HEK293 (cell line): ENCODE data around the gene NCKAP5.

ENCODE experiments used
- HOXA7 ChIP-seq: sonication (generic); formaldehyde crosslinking; IDR thresholded peaks from 2 replicates; pipeline ENCODE4 v1.8.1; 2022; ENCODE audit warnings: missing genetic modification reagents, borderline replicate concordance
- KLF1 ChIP-seq: fragments of 450-650 bp; formaldehyde crosslinking; IDR thresholded peaks from 2 replicates; pipeline ENCODE4 v1.5.1; 2016; ENCODE audit warnings: missing biosample characterization, missing genetic modification characterization
- REPIN1 ChIP-seq: fragments of 450-650 bp; formaldehyde crosslinking; IDR thresholded peaks from 2 replicates; pipeline ENCODE4 v1.5.1; 2017; ENCODE audit warnings: missing biosample characterization, missing genetic modification characterization, low read depth
- TRIM28 ChIP-seq: IDR thresholded peaks from 2 replicates; pipeline ENCODE4 v1.6.1; 2011; ENCODE audit warnings: low read length, control low read depth, borderline replicate concordance
- ZBTB7A ChIP-seq: fragments of 450-650 bp; formaldehyde crosslinking; IDR thresholded peaks from 2 replicates; pipeline ENCODE4 v1.5.1; 2016; ENCODE audit warnings: low read depth, missing biosample characterization, missing genetic modification characterization
- ZNF214 ChIP-seq: fragments of 450-650 bp; formaldehyde crosslinking; IDR thresholded peaks from 2 replicates; pipeline ENCODE4 v1.5.1; 2017; ENCODE audit warnings: missing biosample characterization, mild to moderate bottlenecking, missing genetic modification characterization, borderline replicate concordance
- ZNF24 ChIP-seq: fragments of 450-650 bp; formaldehyde crosslinking; IDR thresholded peaks from 2 replicates; pipeline ENCODE4 v1.5.1; 2016; ENCODE audit warnings: missing biosample characterization, missing genetic modification characterization
- ZNF248 ChIP-seq: fragments of 450-650 bp; formaldehyde crosslinking; IDR thresholded peaks from 2 replicates; pipeline ENCODE4 v1.5.1; 2017; ENCODE audit warnings: missing biosample characterization, missing genetic modification characterization
- ZNF311 ChIP-seq: fragments of 450-650 bp; formaldehyde crosslinking; IDR thresholded peaks from 2 replicates; pipeline ENCODE4 v1.5.1; 2017; ENCODE audit warnings: missing biosample characterization, missing genetic modification characterization, borderline replicate concordance
- ZNF707 ChIP-seq: fragments of 450-650 bp; formaldehyde crosslinking; IDR thresholded peaks from 2 replicates; pipeline ENCODE4 v1.5.1; 2016; ENCODE audit warnings: missing biosample characterization, missing genetic modification characterization
- ZNF768 ChIP-seq: fragments of 450-650 bp; formaldehyde crosslinking; IDR thresholded peaks from 2 replicates; pipeline ENCODE4 v1.5.1; 2018; ENCODE audit warnings: missing biosample characterization, mild to moderate bottlenecking, missing genetic modification characterization
- ZNF785 ChIP-seq: fragments of 450-650 bp; formaldehyde crosslinking; IDR thresholded peaks from 2 replicates; pipeline ENCODE4 v1.5.1; 2016; ENCODE audit warnings: missing biosample characterization, missing genetic modification characterization
- TF ChIP-seq, protein P1 (sequence below): fragments of 450-650 bp; formaldehyde crosslinking; IDR thresholded peaks from 2 replicates; pipeline ENCODE4 v1.5.1; 2016; ENCODE audit warnings: missing biosample characterization, missing genetic modification characterization
- TF ChIP-seq, protein P2 (sequence below): fragments of 450-650 bp; formaldehyde crosslinking; IDR thresholded peaks from 2 replicates; pipeline ENCODE4 v1.5.1; 2016; ENCODE audit warnings: missing biosample characterization, missing genetic modification characterization

DNA sequence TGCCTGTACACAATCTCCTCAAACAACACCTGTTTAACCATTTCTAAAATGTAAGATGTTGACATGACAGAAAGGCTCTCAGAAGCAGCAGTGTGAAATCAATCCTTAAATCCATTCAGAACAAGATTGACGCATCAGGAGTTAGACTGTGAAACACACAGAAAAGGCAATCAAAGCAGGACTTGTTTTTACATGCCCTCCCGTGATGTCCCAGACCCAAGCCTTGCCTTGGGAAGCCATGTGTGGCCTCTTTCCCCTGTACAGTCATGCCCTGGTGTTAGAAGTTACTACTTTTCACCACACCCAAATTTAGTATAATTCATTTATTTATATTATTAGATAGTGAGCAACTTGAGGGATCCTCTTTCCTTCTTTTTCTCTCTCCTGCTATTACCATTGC, 115.7 kb downstream of the NCKAP5 start:
- TF ChIP-seq, protein P1, sequence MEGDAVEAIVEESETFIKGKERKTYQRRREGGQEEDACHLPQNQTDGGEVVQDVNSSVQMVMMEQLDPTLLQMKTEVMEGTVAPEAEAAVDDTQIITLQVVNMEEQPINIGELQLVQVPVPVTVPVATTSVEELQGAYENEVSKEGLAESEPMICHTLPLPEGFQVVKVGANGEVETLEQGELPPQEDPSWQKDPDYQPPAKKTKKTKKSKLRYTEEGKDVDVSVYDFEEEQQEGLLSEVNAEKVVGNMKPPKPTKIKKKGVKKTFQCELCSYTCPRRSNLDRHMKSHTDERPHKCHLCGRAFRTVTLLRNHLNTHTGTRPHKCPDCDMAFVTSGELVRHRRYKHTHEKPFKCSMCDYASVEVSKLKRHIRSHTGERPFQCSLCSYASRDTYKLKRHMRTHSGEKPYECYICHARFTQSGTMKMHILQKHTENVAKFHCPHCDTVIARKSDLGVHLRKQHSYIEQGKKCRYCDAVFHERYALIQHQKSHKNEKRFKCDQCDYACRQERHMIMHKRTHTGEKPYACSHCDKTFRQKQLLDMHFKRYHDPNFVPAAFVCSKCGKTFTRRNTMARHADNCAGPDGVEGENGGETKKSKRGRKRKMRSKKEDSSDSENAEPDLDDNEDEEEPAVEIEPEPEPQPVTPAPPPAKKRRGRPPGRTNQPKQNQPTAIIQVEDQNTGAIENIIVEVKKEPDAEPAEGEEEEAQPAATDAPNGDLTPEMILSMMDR, result no peak
- TF ChIP-seq, protein P2, sequence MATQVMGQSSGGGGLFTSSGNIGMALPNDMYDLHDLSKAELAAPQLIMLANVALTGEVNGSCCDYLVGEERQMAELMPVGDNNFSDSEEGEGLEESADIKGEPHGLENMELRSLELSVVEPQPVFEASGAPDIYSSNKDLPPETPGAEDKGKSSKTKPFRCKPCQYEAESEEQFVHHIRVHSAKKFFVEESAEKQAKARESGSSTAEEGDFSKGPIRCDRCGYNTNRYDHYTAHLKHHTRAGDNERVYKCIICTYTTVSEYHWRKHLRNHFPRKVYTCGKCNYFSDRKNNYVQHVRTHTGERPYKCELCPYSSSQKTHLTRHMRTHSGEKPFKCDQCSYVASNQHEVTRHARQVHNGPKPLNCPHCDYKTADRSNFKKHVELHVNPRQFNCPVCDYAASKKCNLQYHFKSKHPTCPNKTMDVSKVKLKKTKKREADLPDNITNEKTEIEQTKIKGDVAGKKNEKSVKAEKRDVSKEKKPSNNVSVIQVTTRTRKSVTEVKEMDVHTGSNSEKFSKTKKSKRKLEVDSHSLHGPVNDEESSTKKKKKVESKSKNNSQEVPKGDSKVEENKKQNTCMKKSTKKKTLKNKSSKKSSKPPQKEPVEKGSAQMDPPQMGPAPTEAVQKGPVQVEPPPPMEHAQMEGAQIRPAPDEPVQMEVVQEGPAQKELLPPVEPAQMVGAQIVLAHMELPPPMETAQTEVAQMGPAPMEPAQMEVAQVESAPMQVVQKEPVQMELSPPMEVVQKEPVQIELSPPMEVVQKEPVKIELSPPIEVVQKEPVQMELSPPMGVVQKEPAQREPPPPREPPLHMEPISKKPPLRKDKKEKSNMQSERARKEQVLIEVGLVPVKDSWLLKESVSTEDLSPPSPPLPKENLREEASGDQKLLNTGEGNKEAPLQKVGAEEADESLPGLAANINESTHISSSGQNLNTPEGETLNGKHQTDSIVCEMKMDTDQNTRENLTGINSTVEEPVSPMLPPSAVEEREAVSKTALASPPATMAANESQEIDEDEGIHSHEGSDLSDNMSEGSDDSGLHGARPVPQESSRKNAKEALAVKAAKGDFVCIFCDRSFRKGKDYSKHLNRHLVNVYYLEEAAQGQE (tag by site-specific recombination), result no peak
- TF ChIP-seq ZBTB7A (no peak), ZNF311 (no peak), ZNF768 (tag by site-specific recombination) (no peak), TRIM28 (no peak), KLF1 (tag by site-specific recombination) (no peak), ZNF24 (no peak), ZNF785 (tag by site-specific recombination) (no peak), ZNF214 (tag by site-specific recombination) (no peak), REPIN1 (no peak), HOXA7 (no peak), ZNF248 (no peak), ZNF707 (tag by site-specific recombination) (no peak)
